Hepatocyte (in vitro differentiated cells): ENCODE measurements around the gene PPFIBP2. TPM values are rescaled to one million over a fixed set of nuclear protein-coding genes. Genes with fewer than 3 reads are reported as not detected.

ENCODE experiments used
- DNase-seq: peaks from one replicate; pipeline ENCODE4 v3.0.0-alpha.2; 2016; ENCODE audit warnings: low spot score
- H2AFZ ChIP-seq: fragments of 200-600 bp; sonication (generic); 2 replicates; pipeline ENCODE4 v1.6.0; 2016; ENCODE audit warnings: antibody characterized with exemption, mild to moderate bottlenecking
- H3K27ac ChIP-seq: fragments of 200-600 bp; sonication (generic); 2 replicates; pipeline ENCODE4 v1.5.1; 2016; ENCODE audit warnings: mild to moderate bottlenecking
- H3K27me3 ChIP-seq: fragments of 200-600 bp; sonication (generic); 2 replicates; pipeline ENCODE4 v1.6.1; 2016
- H3K36me3 ChIP-seq: fragments of 200-600 bp; sonication (generic); replicated peaks from 2 replicates; pipeline ENCODE4 v1.5.1; 2016; ENCODE audit warnings: low read depth; ENCODE audit not compliant: insufficient read depth
- H3K4me1 ChIP-seq: fragments of 200-600 bp; sonication (generic); 2 replicates; pipeline ENCODE4 v1.5.1; 2016; ENCODE audit warnings: mild to moderate bottlenecking, moderate library complexity; ENCODE audit not compliant: insufficient read depth
- H3K4me2 ChIP-seq: fragments of 200-600 bp; sonication (generic); 2 replicates; pipeline ENCODE4 v1.6.0; 2016
- H3K4me3 ChIP-seq: fragments of 200-600 bp; sonication (generic); 2 replicates; pipeline ENCODE4 v1.5.1; 2016; ENCODE audit warnings: mild to moderate bottlenecking
- H3K79me2 ChIP-seq: fragments of 200-600 bp; sonication (generic); 2 replicates; pipeline ENCODE4 v1.6.0; 2017; ENCODE audit warnings: mild to moderate bottlenecking
- H3K9me2 ChIP-seq: fragments of 200-600 bp; sonication (generic); replicated peaks from 2 replicates; pipeline ENCODE4 v1.6.0; 2017; ENCODE audit warnings: mild to moderate bottlenecking; ENCODE audit not compliant: insufficient read depth
- H3K9me3 ChIP-seq: fragments of 200-600 bp; sonication (generic); 2 replicates; pipeline ENCODE4 v1.5.1; 2016; ENCODE audit warnings: low read depth, mild to moderate bottlenecking
- H4K20me1 ChIP-seq: fragments of 200-600 bp; sonication (generic); 2 replicates; pipeline ENCODE4 v1.6.0; 2016; ENCODE audit warnings: mild to moderate bottlenecking; ENCODE audit not compliant: insufficient read depth, poor library complexity, severe bottlenecking
- EZH2 ChIP-seq: fragments of 200-600 bp; sonication (generic); IDR thresholded peaks from 2 replicates; pipeline ENCODE4 v1.6.1; 2016; ENCODE audit warnings: antibody characterized with exemption, mild to moderate bottlenecking, borderline replicate concordance
- EZH2phosphoT487 ChIP-seq: fragments of 200-600 bp; sonication (generic); IDR thresholded peaks from one replicate; pipeline ENCODE4 v1.6.1; 2018; ENCODE audit warnings: antibody characterized with exemption, mild to moderate bottlenecking, low read depth, moderate library complexity; ENCODE audit not compliant: unreplicated experiment, severe bottlenecking
- WGBS: methylation state at CpG from one replicate; pipeline ENCODE4 v1.1.6; 2016; ENCODE audit warnings: low lambda C conversion rate; ENCODE audit errors: missing lambda C conversion rate; 5-methylcytosine and 5-hydroxymethylcytosine counted together
- polyA plus RNA-seq: library from polyadenylated mRNA; unstranded; fragments of >200 nt; fragmentation: Nextera tagmentation; extraction: Ambion mirVana; gene quantifications from 2 replicates; pipeline ENCODE4 v1.2.1, GENCODE V29; 2016
- total RNA-seq: library from RNA; depleted of rRNA; stranded (reverse); fragments of >200 nt; gene quantifications from 2 replicates; pipeline ENCODE4 v1.2.3, GENCODE V29; 2014
- TF ChIP-seq, protein P1 (sequence below): fragments of 200-600 bp; sonication (generic); IDR thresholded peaks from 2 replicates; pipeline ENCODE4 v1.5.1; 2016; ENCODE audit warnings: antibody characterized with exemption, mild to moderate bottlenecking; ENCODE audit not compliant: poor library complexity

Gene PPFIBP2
- total and polyA plus RNA-seq, 2 experiments from 2014 or later = 33.9 to 55.8 TPM

DNA sequence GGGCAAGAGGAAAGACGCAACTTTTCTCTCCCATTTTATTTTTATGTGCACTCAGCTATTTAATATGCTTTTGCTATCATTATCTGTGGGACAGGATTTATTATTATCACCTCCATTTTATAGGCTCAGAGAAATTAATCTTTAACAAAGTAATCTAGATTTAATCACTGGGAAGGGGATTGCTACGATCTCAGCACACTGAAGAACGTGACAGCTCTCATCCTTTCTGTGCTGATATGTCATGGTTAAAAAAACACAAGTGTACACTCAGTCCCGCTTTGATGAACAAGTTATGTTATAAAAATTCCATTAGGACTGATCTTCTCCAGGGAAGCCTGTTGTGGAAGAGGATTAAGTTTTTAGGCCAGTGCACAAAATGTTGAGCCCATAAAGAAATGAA, 121.9 kb downstream of the PPFIBP2 start:
- H3K79me2 ChIP-seq = no peaks in the 10 kb centered on the region
- no peak overlapping the region for H3K27ac ChIP-seq
- WGBS = 90% methylated on average over 4 of the region's 4 CpGs
- H3K36me3 ChIP-seq = no peaks in the 10 kb centered on the region
- no peaks in the 10 kb centered on the region for H3K9me2 ChIP-seq
- H4K20me1 ChIP-seq = no peaks in the 10 kb centered on the region
- no peak overlapping the region for H3K4me3 ChIP-seq
- H2AFZ ChIP-seq = no peak overlapping the region
- no peaks in the 10 kb centered on the region for H3K27me3 ChIP-seq
- no peaks in the 10 kb centered on the region for H3K9me3 ChIP-seq
- H3K4me2 ChIP-seq = no peak overlapping the region
- DNase-seq = no peak
- peaks cover 5% of the 10 kb centered on the region for H3K4me1 ChIP-seq
- TF ChIP-seq EZH2phosphoT487 (no peak), EZH2 (no peak)
- TF ChIP-seq, protein P1, sequence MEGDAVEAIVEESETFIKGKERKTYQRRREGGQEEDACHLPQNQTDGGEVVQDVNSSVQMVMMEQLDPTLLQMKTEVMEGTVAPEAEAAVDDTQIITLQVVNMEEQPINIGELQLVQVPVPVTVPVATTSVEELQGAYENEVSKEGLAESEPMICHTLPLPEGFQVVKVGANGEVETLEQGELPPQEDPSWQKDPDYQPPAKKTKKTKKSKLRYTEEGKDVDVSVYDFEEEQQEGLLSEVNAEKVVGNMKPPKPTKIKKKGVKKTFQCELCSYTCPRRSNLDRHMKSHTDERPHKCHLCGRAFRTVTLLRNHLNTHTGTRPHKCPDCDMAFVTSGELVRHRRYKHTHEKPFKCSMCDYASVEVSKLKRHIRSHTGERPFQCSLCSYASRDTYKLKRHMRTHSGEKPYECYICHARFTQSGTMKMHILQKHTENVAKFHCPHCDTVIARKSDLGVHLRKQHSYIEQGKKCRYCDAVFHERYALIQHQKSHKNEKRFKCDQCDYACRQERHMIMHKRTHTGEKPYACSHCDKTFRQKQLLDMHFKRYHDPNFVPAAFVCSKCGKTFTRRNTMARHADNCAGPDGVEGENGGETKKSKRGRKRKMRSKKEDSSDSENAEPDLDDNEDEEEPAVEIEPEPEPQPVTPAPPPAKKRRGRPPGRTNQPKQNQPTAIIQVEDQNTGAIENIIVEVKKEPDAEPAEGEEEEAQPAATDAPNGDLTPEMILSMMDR = no peak

DNA sequence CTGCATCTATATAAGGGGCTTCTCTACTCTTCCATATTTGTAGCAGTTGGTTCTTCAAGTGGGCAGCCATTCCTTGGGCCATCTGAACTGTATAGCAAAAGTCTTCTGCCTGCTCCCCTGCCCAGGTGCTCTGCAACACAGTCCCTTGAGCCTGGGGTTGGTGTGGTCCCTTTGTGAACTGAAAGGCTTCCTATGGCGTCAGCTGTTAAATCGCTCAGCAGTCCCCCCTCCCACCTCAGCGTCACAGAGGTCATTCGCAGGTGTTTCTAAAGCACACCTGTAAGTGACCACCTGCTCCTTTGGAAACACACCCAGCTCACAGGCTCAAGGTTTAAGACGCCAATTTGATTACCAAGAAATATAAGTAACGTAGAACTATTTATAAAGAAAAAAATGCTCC, 122.6 kb downstream of the PPFIBP2 start:
- Histone ChIP-seq H3K4me1 (peaks cover 4% of the 10 kb centered on the region), H2AFZ (no peak overlapping the region), H3K27ac (no peak overlapping the region), H4K20me1 (no peaks in the 10 kb centered on the region), H3K79me2 (no peaks in the 10 kb centered on the region), H3K4me2 (no peak overlapping the region), H3K9me3 (no peaks in the 10 kb centered on the region), H3K9me2 (no peaks in the 10 kb centered on the region), H3K4me3 (no peak overlapping the region), H3K36me3 (no peaks in the 10 kb centered on the region), H3K27me3 (no peaks in the 10 kb centered on the region)
- DNase-seq = no peak
- TF ChIP-seq EZH2phosphoT487 (no peak), EZH2 (no peak)
- TF ChIP-seq, protein P1 = no peak
- 78% methylated on average over 6 of the region's 6 CpGs for WGBS

DNA sequence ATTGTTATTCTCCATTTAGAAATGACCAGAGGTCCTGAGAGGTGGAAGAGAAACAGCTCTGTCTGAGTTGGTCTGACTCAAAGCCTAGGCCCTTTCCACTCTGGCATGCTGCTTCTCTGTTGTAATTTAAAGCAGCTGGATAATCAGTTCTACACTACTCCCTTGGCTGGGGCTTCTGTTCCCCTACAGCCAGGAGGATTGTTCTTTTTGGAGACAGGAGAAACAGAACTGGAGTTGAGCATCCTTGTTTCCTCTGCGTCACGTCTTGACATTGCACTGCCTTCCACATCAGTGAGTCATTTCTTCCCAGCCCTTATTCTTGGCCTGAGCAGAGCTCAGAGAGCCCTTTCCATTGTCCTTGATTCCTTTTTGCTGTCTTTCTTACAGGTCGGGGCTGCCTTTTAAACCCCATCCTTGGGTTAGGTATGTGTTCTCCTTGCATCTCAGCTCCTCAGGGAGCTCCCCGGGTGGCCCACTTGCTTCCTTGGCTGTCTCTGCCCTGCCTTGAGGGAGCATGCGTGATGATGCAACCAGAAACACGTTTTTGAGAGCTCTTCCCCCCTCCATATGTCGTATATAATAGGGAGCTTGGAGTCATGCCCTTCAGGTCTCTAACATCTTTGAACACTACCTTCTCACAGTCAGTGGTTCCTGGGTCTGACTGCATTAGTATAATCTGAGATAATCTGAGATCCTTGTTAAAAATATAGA, 123.8 kb downstream of the PPFIBP2 start:
- DNase-seq = no peak
- Histone ChIP-seq H3K4me2 (no peak overlapping the region), H4K20me1 (no peaks in the 10 kb centered on the region), H3K4me3 (no peak overlapping the region), H3K9me3 (no peaks in the 10 kb centered on the region), H3K79me2 (no peaks in the 10 kb centered on the region), H3K27ac (no peak overlapping the region), H3K27me3 (no peaks in the 10 kb centered on the region), H3K9me2 (no peaks in the 10 kb centered on the region), H3K36me3 (no peaks in the 10 kb centered on the region), H3K4me1 (peaks cover 4% of the 10 kb centered on the region), H2AFZ (no peak overlapping the region)
- TF ChIP-seq, protein P1 = no peak
- TF ChIP-seq EZH2phosphoT487 (no peak), EZH2 (no peak)
- WGBS = 84% methylated on average over 7 of the region's 7 CpGs
